Endodermal cell (in vitro differentiated cells): ENCODE data around the gene ZNF714. TPM values are rescaled to one million over a fixed set of nuclear protein-coding genes. Genes with fewer than 3 reads are reported as not detected.

ENCODE experiments used
- DNase-seq: peaks from one replicate; pipeline ENCODE4 v3.0.0-alpha.2; 2017
- H3K27ac ChIP-seq: 2 replicates; pipeline ENCODE4 v1.5.1; 2013; ENCODE audit warnings: mild to moderate bottlenecking, low read depth, low read length, moderate library complexity
- H3K27me3 ChIP-seq: 2 replicates; pipeline ENCODE4 v1.6.1; 2013; ENCODE audit warnings: mild to moderate bottlenecking, low read length, moderate library complexity; ENCODE audit not compliant: insufficient read depth, control insufficient read depth, poor library complexity, severe bottlenecking
- H3K36me3 ChIP-seq: 2 replicates; pipeline ENCODE4 v1.7.0; 2013; ENCODE audit warnings: mild to moderate bottlenecking, low read length, moderate library complexity; ENCODE audit not compliant: control insufficient read depth, insufficient read depth
- H3K4me1 ChIP-seq: one replicate; pipeline ENCODE4 v1.7.0; 2013; ENCODE audit warnings: low read length; ENCODE audit not compliant: control insufficient read depth, insufficient read depth
- H3K4me3 ChIP-seq: 2 replicates; pipeline ENCODE4 v1.5.1; 2013; ENCODE audit warnings: mild to moderate bottlenecking, low read length, moderate library complexity
- H3K9ac ChIP-seq: 2 replicates; pipeline ENCODE4 v1.6.1; 2013; ENCODE audit warnings: mild to moderate bottlenecking, low read length, moderate library complexity; ENCODE audit not compliant: poor library complexity, severe bottlenecking; ENCODE audit errors: extremely low read depth
- H3K9me3 ChIP-seq: 2 replicates; pipeline ENCODE4 v1.6.1; 2013; ENCODE audit warnings: mild to moderate bottlenecking, low read length, moderate library complexity; ENCODE audit not compliant: control insufficient read depth
- H3K27ac Mint-ChIP-seq: 2 replicates; pipeline ENCODE4 v1.8.0; 2020; ENCODE audit warnings: mixed read lengths
- H3K27me3 Mint-ChIP-seq: 2 replicates; pipeline ENCODE4 v1.8.0; 2021; ENCODE audit warnings: mild to moderate bottlenecking, mixed read lengths; ENCODE audit not compliant: insufficient read depth
- H3K36me3 Mint-ChIP-seq: 2 replicates; pipeline ENCODE4 v1.8.0; 2020; ENCODE audit warnings: low read depth, mixed read lengths
- H3K4me1 Mint-ChIP-seq: 2 replicates; pipeline ENCODE4 v1.8.0; 2020; ENCODE audit warnings: mixed read lengths
- H3K4me3 Mint-ChIP-seq: 2 replicates; pipeline ENCODE4 v1.8.0; 2020; ENCODE audit warnings: mild to moderate bottlenecking, moderate library complexity, mixed read lengths
- H3K9me3 Mint-ChIP-seq: 2 replicates; pipeline ENCODE4 v1.8.0; 2020; ENCODE audit warnings: mild to moderate bottlenecking, mixed read lengths
- CTCF ChIP-seq: fragments of 200-600 bp; sonication (generic); conservative IDR thresholded peaks from 2 replicates; pipeline ENCODE4 v1.5.0; 2021; ENCODE audit warnings: antibody characterized with exemption, mild to moderate bottlenecking
- WGBS, 2 experiments: methylation state at CpG; one replicate each; pipeline versions ENCODE4 v1.1.5 to v1.1.7; 2013; ENCODE audit warnings: missing lambda C conversion rate in 2 of 2, mixed read lengths in 1 of 2; ENCODE audit not compliant: insufficient coverage in 1 of 2, insufficient read length in 1 of 2; 5-methylcytosine and 5-hydroxymethylcytosine counted together
- total RNA-seq, 2 donors: library from RNA; stranded (reverse); fragmentation: NEBNext Ultra II Directional in 1 of 2; extraction: Animal tissue kit (Norgen Biotek cat#: 25700) in 1 of 2; gene quantifications; 2 replicates in 1 of 2; 3 replicates in 1 of 2; pipeline ENCODE4 v1.2.1, GENCODE V29; 2021

ZNF714 gene
- total RNA-seq, 2 donors from 2014 or later, result 50.0 to 63.8 TPM

GRCh38 chr19:21065336-21065735, 16.7 kb upstream of the ZNF714 start:
- no peak for TF ChIP-seq CTCF
- H3K27ac Mint-ChIP-seq, result no peak overlapping the region
- Histone ChIP-seq H3K9ac (no peak overlapping the region), H3K36me3 (peaks cover 8% of the 10 kb centered on the region), H3K27ac (no peak overlapping the region), H3K4me1 (no peaks in the 10 kb centered on the region), H3K9me3 (peaks cover 28% of the 10 kb centered on the region), H3K4me3 (no peak overlapping the region), H3K27me3 (no peaks in the 10 kb centered on the region)
- H3K4me1 Mint-ChIP-seq, result no peaks in the 10 kb centered on the region
- no peaks in the 10 kb centered on the region for H3K27me3 Mint-ChIP-seq
- DNase-seq, result no peak
- H3K4me3 Mint-ChIP-seq, result no peak overlapping the region
- H3K9me3 Mint-ChIP-seq, result peaks cover 14% of the 10 kb centered on the region
- peaks cover 34% of the 10 kb centered on the region for H3K36me3 Mint-ChIP-seq

GRCh38 chr19:21084343-21084742, 2.3 kb downstream of the ZNF714 start:
- Histone ChIP-seq H3K27ac (no peak overlapping the region), H3K27me3 (no peaks in the 10 kb centered on the region), H3K36me3 (peaks cover 54% of the 10 kb centered on the region), H3K9ac (no peak overlapping the region), H3K9me3 (no peaks in the 10 kb centered on the region), H3K4me3 (peak overlapping the region; percentile 97), H3K4me1 (no peaks in the 10 kb centered on the region)
- TF ChIP-seq CTCF, result no peak
- peak overlapping the region; percentile 99 for H3K4me3 Mint-ChIP-seq
- no peak for DNase-seq
- no peaks in the 10 kb centered on the region for H3K27me3 Mint-ChIP-seq
- no peak overlapping the region for H3K27ac Mint-ChIP-seq
- no peaks in the 10 kb centered on the region for H3K9me3 Mint-ChIP-seq
- WGBS, 2 experiments, result 92% methylated on average over 1 of the region's 1 CpG; no CpG with 5 or more reads in 1 of the 2 experiments
- H3K4me1 Mint-ChIP-seq, result peaks cover 23% of the 10 kb centered on the region
- peaks cover 44% of the 10 kb centered on the region for H3K36me3 Mint-ChIP-seq

GRCh38 chr19:21087871-21088270, 5.9 kb downstream of the ZNF714 start:
- H3K4me1 ChIP-seq, result peaks cover 2% of the 10 kb centered on the region
- Mint-ChIP-seq H3K9me3 (no peaks in the 10 kb centered on the region), H3K27me3 (no peaks in the 10 kb centered on the region), H3K4me3 (no peak overlapping the region), H3K4me1 (peaks cover 42% of the 10 kb centered on the region), H3K36me3 (peaks cover 65% of the 10 kb centered on the region), H3K27ac (no peak overlapping the region)
- TF ChIP-seq CTCF, result no peak
- H3K4me3 ChIP-seq, result no peak overlapping the region
- H3K36me3 ChIP-seq, result peaks cover 86% of the 10 kb centered on the region
- no peak for DNase-seq
- H3K27ac ChIP-seq, result no peak overlapping the region
- H3K27me3 ChIP-seq, result no peaks in the 10 kb centered on the region
- 97 to 100% methylated on average over 2 to 3 of the region's 3 CpGs for WGBS, 2 experiments
- H3K9me3 ChIP-seq, result peaks cover 4% of the 10 kb centered on the region
- H3K9ac ChIP-seq, result no peak overlapping the region
